ENCODE data around the gene RREB1.
"Not testable (repeated sequence)": the region's sequence is repeated elsewhere in the genome, so short reads cannot be mapped to it uniquely, and the experiment has no call there.

DNA sequence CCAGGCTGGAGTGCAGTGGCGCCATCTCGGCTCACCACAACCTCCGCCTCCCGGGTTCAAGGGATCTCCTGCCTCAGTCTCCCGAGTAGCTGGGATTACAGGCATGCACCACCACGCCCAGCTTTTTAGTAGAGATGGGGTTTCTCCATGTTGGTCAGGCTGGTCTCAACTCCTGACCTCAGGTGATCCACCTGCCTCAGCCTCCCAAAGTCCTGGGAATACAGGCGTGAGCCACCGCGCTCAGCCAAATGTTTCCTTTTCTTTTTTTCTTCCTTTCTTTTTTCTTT, 155.7 kb downstream of the RREB1 start:
- not testable (repeated sequence) for TF ChIP-seq TAF1, POLR2A, SPI1, POLR2AphosphoS5 (IDR thresholded peaks at IDR 0.05; ENCODE audit: low read depth, low read length)

Data from GM12891 (cell line).